Duodenal mucosa (tissue), 2 donors: ENCODE measurements around the gene TRIP13.

Experiments
- H3K27ac ChIP-seq: one replicate; pipeline ENCODE4 v1.7.0; 2013; ENCODE audit warnings: low read depth, low read length
- H3K27me3 ChIP-seq, 2 donors: one replicate each; pipeline ENCODE4 v1.7.0; 2013; ENCODE audit warnings: low read length in 2 of 2, control low read depth in 1 of 2; ENCODE audit not compliant: insufficient read depth in 2 of 2, control insufficient read depth in 1 of 2
- H3K36me3 ChIP-seq, 2 donors: one replicate each; pipeline ENCODE4 v1.7.0; 2013; ENCODE audit warnings: low read length in 2 of 2, control low read depth in 1 of 2; ENCODE audit not compliant: insufficient read depth in 2 of 2, control insufficient read depth in 1 of 2
- H3K4me1 ChIP-seq, 2 donors: one replicate each; pipeline ENCODE4 v1.7.0; 2013; ENCODE audit warnings: low read length in 2 of 2, control low read depth in 1 of 2; ENCODE audit not compliant: insufficient read depth in 2 of 2, control insufficient read depth in 1 of 2
- H3K4me3 ChIP-seq, 2 donors: one replicate each; pipeline ENCODE4 v1.7.0; 2013; ENCODE audit warnings: low read length in 2 of 2, low read depth in 1 of 2
- H3K9ac ChIP-seq, 2 donors: one replicate each; pipeline ENCODE4 v1.7.0; 2013; ENCODE audit warnings: low read length in 2 of 2, low read depth in 1 of 2
- H3K9me3 ChIP-seq, 2 donors: one replicate each; pipeline ENCODE4 v1.7.0; 2013; ENCODE audit warnings: low read length in 2 of 2, control low read depth in 1 of 2; ENCODE audit not compliant: control insufficient read depth in 1 of 2

Gene TRIP13

DNA sequence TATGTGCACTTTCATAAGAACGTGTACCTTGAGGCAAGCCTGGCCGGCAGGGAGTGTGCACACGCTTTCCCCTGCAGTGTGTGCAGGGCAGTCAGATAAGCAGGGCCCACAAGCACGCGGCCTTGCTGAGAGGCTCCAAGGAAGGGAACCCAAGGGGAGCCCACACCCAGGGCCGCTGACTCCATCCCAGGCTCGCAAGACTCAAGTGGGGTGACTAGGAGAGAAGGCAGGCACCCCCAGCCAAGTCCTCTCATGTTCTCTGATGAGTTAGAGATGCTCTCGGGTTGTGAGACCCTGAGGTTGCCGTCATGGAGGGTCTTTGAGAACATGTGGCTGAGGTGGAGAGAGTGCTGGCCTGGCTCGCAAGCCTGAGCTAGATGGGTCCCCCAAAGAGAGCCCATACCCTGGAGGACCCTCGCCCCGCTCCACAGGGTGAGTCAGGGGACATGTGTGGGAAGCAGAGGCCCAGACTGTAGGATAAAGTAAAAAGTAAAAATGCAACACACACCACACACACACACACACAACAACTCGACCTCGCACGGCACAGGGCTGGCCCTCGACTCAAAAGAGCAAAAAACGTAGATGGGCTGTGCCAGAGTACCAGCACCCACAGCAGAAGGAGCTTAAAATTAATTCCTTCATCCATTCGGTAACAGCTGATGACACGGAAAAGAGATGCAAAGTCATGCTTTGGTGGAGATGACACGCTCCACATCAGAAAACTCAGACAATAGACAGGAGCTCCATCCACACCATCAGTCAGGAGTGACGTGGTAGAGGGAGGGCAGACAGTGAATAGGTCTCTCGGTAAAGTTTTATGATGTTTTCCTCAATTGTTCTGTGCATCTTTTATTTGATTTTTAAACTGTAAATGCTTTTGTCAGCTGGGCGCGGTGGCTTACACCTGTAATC lies 61.1 kb downstream of the TRIP13 start:
- Histone ChIP-seq H3K36me3 (no peaks in the 10 kb centered on the region), H3K9ac (no peak overlapping the region), H3K27me3 (peaks cover 4 to 8% of the 10 kb centered on the region in 2 donors), H3K4me1 (peaks cover 12 to 16% of the 10 kb centered on the region in 2 donors), H3K9me3 (no peaks in the 10 kb centered on the region), H3K4me3 (no peak overlapping the region), H3K27ac (no peak overlapping the region)

DNA sequence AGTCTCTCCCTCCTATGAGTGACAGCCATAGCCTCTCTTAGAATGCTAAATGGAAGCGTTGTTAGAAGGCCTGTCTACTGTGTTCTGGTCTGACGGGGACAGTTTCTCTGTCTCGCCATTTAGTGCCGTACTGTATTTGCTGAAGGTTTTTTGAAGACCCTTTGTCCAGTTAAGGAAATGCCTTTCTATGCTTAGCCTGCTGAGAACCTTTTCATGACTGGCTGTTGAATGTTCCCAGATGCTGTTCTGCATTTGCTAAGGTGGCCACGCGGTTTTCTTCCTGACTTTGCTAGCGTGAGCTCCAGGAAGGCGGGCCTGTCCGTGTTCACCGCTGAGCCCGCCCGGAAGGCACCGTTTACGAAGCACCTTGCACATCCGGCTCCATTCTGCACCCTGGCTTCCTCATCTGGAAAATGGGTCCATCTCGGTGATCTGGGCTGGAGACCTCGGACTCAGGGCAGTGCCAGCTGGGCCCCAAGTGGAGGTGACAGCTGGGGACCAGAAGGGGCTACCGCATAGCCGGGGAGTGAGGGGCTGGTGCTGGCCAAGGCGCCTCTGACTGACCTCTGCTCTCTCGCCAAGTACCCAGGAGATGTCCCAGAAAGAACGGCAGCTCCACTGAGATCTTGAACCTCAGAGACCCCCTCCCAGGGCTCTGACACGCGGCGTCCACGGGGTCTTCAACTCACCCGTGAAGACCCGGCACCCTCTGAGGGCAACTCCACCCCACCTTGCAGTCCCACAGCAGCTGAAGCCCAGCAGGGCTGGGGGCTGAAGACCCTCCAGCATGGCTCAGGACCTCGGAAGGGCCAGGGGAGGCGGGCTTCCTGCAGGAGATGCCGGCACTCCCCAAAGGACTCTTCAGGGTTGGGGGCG lies 63.4 kb downstream of the TRIP13 start:
- Histone ChIP-seq H3K27me3 (peaks cover 4 to 8% of the 10 kb centered on the region in 2 donors), H3K4me1 (peaks cover 12 to 18% of the 10 kb centered on the region in 2 donors), H3K36me3 (no peaks in the 10 kb centered on the region), H3K9ac (no peak overlapping the region), H3K4me3 (no peak overlapping the region), H3K9me3 (no peaks in the 10 kb centered on the region), H3K27ac (no peak overlapping the region)

DNA sequence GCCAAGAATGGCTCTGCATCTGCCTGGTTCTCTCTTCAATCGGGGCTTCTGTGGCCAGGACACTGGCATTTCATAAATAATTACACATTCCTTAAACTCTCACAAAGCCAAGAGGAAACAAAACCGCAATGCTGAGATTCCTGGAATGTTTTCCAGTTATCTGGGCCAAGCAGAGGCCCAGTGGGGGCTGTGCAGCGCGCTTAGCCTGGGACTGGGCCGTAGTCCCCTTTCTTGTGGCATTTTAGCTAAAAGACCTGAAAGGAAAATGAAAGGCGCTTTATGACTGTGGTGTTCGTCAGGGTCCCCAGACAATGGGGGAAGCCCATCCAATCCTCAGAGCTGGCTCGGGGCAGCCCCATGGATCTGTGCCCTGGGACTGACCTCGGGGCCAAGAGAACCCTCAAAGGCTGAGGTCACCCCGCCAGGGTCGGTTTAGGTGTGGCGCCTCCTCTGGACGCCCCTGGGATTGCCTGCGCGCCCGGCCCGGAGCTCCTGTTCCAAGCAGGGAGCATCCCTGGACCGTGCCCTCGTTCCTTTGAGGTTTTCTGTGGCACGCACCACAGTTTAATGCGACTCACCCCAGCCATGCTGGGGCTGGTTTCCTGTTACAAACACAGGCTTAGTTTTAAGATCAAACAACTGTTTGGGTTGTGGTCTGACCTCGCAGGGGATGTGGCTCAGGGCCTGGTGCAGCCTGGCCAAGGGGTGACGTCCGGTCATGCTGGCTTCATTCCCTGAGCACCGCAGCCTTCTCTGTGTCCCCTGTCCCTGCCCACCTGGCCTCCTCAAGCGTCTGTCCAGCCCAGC lies 64.5 kb downstream of the TRIP13 start:
- peaks cover 4 to 8% of the 10 kb centered on the region in 2 donors for H3K27me3 ChIP-seq
- peak overlapping the region; percentile 59 for H3K27ac ChIP-seq
- no peak overlapping the region for H3K9ac ChIP-seq
- no peaks in the 10 kb centered on the region for H3K9me3 ChIP-seq
- no peak overlapping the region for H3K4me3 ChIP-seq
- H3K4me1 ChIP-seq = peaks cover 12 to 18% of the 10 kb centered on the region in 2 donors
- no peaks in the 10 kb centered on the region for H3K36me3 ChIP-seq

DNA sequence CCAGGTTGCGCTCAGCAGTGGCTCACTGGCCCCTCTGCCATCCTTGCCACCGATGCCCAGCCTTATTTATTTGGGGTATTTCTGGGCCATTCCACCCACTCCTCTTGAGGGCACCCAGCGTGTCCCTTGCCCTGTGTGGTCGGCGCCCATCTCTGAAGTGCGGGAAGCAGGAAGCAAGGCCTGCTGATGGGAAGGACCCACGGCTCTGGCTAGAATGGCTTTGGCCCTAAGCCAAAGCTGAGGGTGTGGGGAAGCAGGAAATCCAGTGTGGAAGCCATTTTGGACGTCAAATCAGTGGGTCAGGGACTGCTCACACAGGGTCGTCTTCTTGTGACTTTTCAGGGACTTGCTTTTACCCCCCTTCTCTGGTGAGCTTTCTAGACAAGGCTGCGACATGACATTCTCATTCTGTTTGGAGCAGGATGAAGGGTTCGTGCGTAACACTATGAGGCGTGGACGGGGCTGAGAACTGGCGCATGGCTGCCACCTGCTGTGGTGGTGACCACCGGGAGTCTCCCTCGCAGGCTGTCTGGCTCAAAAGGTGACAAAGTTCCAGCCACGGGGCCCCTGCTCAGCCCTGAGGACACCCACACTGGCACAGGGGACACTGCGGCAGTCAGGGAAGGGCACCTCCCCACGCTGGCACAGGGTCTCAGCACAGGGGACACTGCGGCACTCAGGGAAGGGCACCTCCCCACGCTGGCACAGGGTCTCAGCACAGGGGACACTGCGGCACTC lies 65.2 kb downstream of the TRIP13 start:
- Histone ChIP-seq H3K9ac (no peak overlapping the region), H3K27ac (peak overlapping the region; percentile 59), H3K4me3 (no peak overlapping the region), H3K36me3 (no peaks in the 10 kb centered on the region), H3K27me3 (peaks cover 4 to 8% of the 10 kb centered on the region in 2 donors), H3K4me1 (peaks cover 12 to 18% of the 10 kb centered on the region in 2 donors), H3K9me3 (no peaks in the 10 kb centered on the region)

DNA sequence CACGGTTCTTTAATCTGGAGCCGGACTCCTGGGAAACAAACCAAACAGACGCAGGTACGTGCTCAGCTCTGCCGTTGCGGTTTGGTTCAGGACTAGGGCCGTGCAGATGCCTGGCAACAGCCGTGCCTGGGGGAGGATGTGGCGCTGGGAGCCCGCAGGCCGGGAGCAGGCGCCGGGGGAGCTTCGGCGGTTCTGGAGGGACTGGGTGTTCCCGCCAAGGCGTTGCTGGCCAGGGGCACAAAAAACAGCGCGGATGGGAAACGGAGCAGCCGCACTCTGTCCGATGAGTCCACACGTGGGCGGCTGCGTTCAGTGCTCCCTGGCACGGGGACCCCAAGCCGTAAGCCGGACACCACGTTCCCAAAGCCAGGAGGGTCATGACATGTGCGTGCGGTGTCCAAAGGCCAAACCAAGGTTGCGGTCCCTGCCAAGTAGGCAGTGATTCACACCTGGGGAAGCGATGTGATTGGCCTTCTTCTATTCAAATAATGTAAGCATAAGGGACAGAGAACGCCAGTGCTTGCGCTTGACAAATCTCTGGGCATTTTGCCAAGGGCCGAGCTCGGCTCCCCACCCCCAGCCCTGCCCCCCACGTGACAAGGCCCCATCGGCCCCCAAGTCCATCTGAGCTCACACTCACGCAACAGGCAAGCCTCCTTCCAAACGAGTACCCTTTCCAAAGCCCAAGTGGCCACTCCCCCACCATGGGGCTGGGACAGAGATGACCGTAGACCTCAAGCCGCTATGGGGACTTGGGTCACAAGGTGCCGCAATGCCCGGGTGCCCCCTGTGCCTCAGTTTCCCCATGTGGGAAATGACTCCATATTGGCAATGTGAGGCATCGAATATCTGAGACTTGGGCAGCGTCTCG lies 66.3 kb downstream of the TRIP13 start:
- Histone ChIP-seq H3K36me3 (no peaks in the 10 kb centered on the region), H3K27me3 (peaks cover 4 to 8% of the 10 kb centered on the region in 2 donors), H3K9ac (no peak overlapping the region), H3K27ac (no peak overlapping the region), H3K9me3 (no peaks in the 10 kb centered on the region), H3K4me3 (no peak overlapping the region), H3K4me1 (peaks cover 12 to 18% of the 10 kb centered on the region in 2 donors)

DNA sequence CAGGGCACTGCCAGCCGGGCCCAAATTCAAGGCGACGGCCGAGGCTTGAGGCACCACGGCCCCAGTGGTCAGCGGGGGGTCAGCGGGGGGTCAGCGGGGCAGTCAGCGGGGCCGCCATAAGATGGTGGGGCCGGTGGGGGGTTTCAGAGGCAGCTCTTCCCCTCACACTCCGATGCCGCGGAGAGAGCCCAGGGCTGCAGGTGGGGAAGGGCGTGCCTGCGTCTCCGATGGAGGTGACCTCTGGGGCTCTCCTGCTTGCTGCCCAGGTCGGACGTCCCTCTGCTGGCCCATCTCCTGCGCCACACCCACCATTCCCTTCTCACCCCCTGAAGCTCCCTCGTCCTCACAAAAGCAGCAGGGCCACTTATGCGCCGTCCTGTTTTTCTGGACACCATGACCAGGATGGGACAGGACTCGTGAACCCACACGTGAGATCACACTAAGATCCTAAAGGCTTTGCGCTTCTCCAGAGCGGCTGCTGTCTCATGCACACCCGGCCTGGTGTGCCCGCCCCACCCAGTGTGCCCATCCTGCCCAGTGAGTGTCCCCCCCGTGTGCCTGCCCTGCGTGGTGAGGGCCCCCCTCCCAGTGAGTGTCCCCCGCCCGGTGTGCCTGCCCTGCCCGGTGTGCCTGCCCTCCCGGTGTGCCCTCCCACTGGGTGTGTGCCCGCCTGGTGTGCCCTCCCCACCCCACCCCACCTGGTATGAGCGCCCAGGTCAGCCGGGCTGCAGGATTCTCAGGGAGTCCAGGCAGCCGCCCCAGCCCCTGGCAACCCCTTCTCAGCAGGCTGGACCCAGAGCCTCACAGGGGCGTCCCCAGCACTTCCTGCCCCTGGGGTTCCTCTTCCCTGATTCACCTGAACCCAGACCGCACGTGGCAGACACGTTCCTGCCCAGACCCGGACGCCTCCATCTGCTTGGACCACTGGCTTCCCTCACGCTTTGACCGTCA lies 67.2 kb downstream of the TRIP13 start:
- Histone ChIP-seq H3K27me3 (peaks cover 4 to 8% of the 10 kb centered on the region in 2 donors), H3K27ac (no peak overlapping the region), H3K9me3 (no peaks in the 10 kb centered on the region), H3K4me3 (no peak overlapping the region), H3K36me3 (no peaks in the 10 kb centered on the region), H3K4me1 (peaks cover 12 to 18% of the 10 kb centered on the region in 2 donors), H3K9ac (no peak overlapping the region)

DNA sequence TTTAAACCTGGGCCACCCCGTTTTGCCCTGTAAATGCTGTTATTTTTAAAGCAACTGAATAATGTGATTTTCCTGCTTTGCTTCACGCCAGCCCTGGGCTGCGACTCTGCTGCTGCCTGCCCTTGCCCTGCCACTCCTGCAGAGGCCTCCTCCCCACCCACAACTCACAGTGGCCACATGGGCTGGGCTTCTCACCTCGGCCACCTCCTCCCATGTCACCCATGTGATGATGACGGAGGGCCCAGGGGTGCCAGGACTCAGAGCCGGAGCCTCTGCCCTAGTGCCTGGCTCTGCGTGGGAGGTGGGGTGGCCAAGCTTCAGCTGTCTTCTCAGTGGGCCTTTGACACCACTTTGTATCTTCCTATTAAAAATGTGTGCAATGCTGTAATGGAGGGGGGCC lies 67.9 kb downstream of the TRIP13 start:
- no peak overlapping the region for H3K4me3 ChIP-seq
- H3K4me1 ChIP-seq = peaks cover 12 to 18% of the 10 kb centered on the region in 2 donors
- H3K9ac ChIP-seq = no peak overlapping the region
- no peaks in the 10 kb centered on the region for H3K9me3 ChIP-seq
- no peak overlapping the region for H3K27ac ChIP-seq
- H3K27me3 ChIP-seq = peaks cover 4 to 10% of the 10 kb centered on the region in 2 donors
- no peaks in the 10 kb centered on the region for H3K36me3 ChIP-seq

DNA sequence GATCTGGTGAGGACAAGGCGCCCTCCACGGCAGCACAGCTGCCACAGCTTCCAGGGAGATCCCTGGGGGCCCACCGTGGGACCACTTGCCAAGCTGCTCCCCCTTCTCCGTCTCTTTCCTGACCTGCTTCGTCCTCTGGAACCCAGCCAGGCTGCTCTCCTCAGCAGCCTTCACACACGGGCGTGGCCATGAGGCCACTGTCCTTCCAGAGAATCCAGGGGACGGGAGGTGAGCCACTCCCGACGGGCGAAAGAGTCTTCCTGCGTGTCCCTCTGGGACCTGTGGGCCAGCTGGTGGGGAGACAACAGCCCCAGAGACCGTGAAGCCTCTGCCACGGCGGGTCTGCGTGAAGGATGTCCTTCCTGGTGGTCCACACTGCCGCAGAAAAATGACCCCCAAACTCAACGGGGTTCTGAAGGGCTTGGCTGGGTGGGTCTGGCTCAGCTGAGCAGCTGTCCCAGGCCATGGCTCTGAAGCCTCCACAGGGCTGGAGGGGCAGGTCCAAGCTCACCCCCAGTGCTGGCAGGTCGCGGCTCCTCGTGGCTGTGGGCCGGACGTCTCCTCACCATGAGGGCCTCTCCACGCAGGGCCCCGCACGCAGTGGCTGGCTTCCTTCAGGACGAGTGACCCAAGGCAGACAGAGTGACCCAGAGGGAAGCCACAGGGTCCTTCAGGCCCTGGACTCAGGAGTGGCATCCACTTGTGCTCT lies 68.5 kb downstream of the TRIP13 start:
- no peak overlapping the region for H3K27ac ChIP-seq
- peaks cover 12 to 18% of the 10 kb centered on the region in 2 donors for H3K4me1 ChIP-seq

More for the DNA sequence above, 68.5 kb downstream of the TRIP13 start:
- Histone ChIP-seq H3K9me3 (no peaks in the 10 kb centered on the region), H3K27me3 (peaks cover 0 to 15% of the 10 kb centered on the region in 2 donors), H3K9ac (no peak overlapping the region), H3K36me3 (no peaks in the 10 kb centered on the region), H3K4me3 (no peak overlapping the region)
